GM21360 (cell line): ENCODE measurements around the gene CCDC154.

Source experiments
- ATAC-seq: cut with Tn5 transposase; IDR thresholded peaks from one replicate; pipeline ENCODE4 v1.9.1; 2021; ENCODE audit warnings: mild to moderate bottlenecking, moderate library complexity; ENCODE audit not compliant: unreplicated experiment

Gene CCDC154

DNA sequence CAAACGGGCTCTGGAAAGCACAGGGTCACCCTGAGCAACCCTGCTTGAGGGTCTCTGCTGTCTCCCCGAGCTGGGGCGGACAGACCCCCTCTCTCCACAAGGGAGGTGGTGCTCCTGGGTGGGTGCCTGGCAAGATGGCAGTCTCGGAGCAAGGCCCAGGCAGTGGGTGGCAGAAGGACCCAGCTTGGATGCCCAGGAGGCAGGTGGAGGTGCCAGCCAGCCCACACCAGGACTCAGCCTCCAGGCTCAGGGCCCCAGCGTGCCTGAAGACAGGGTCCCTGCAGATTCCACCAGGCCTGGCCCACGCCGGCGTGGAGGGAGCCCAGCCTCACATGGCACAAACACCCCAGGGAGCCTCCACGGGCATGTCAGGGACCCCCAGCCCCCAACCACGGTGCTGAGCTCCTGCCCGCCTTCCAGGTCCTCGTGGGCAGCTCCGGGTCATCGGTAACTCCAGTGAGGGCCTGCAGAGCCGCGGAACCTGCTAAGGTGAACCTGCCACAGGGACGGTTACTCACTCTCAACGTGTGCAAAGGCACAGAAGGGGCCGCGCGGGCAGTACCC is 50.7 kb downstream of the CCDC154 start:
- no peak for ATAC-seq

GRCh38 chr16:1392826-1393225 is 51.5 kb downstream of the CCDC154 start:
- ATAC-seq, result no peak

- no peak for ATAC-seq
Observed at GRCh38 chr16:1390239-1390779, 54.0 kb downstream of the CCDC154 start.

DNA sequence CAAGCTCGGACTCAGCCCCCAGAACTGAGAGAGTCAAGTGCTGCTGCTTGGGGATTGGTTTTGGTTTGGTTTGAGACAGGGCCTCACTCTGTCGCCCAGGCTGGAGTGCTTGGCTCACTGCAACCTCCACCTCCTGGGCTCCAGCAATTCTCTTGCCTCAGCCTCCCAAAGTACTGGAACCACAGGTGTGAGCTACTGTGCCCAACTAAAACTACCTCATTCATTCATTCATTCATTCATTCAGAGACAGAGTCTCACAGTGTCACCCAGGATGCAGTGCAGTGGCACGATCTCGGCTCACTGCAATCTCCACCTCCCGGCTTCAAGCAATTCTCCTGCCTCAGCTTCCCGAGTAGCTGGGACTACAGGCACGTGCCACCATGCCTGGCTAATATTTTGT is 54.6 kb downstream of the CCDC154 start:
- ATAC-seq, result no peak

GRCh38 chr16:1387331-1387730 is 57.0 kb downstream of the CCDC154 start:
- ATAC-seq, result no peak

- ATAC-seq, result no peak
Observed at GRCh38 chr16:1385232-1385631, 59.1 kb downstream of the CCDC154 start.
